HG03025 (cell line): ENCODE data around the gene CROCC2.

Experiments used
- ATAC-seq: cut with Tn5 transposase; IDR thresholded peaks from one replicate; pipeline ENCODE4 v1.9.1; 2021; ENCODE audit warnings: mild to moderate bottlenecking, moderate library complexity; ENCODE audit not compliant: unreplicated experiment, low FRiP score

Gene CROCC2

GRCh38 chr2:240995041-240996021 is 89.2 kb downstream of the CROCC2 start:
- ATAC-seq: no peak

DNA sequence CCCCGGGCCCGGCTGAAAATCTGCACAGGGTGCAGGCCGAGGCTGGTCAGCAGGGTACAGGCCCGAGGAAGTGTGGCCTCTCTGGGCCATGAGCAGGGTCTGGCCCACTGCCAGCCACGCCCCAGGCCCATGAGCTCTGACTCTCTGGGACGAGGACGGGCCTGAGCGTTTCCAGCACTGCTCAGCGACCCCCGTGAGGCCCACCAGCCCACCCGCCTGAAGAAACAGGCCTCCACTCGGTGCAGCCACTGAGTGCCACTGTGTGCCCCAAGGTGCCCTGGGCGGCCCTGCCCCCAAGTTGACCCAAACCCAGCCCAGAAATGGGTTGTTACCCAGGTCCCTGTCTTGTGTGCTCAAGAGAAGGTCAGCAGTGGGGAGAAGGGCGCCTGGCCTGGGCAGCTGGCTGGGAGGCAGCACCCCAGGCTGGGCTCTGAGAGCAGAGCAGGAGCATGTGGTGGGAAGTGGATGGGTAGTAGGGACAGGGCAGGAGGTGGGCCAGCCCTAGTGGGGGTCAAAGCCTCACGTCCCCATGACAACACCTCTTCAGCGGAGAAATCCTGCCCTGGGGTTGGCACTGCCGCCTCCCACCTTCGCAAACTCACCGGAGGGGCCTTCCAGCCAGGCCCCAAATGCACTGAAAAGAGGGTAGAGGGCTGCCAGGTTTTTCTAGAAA is 90.2 kb downstream of the CROCC2 start:
- ATAC-seq: no peak

DNA sequence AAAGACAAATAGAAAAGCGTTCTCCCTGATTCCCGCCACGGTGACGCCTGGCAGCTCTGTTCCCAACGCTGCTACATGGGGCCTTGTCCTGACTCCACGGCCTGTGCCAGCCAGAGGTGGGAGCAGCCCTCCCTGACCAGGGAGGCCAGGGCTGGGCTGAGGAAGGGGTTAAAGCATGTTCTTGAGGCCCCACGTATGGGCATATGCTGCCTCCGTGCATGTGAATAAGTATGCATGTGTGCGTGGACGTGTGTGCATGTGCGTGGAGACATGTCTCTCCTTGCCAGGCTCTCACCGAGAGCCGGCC is 90.7 kb downstream of the CROCC2 start:
- no peak for ATAC-seq

DNA sequence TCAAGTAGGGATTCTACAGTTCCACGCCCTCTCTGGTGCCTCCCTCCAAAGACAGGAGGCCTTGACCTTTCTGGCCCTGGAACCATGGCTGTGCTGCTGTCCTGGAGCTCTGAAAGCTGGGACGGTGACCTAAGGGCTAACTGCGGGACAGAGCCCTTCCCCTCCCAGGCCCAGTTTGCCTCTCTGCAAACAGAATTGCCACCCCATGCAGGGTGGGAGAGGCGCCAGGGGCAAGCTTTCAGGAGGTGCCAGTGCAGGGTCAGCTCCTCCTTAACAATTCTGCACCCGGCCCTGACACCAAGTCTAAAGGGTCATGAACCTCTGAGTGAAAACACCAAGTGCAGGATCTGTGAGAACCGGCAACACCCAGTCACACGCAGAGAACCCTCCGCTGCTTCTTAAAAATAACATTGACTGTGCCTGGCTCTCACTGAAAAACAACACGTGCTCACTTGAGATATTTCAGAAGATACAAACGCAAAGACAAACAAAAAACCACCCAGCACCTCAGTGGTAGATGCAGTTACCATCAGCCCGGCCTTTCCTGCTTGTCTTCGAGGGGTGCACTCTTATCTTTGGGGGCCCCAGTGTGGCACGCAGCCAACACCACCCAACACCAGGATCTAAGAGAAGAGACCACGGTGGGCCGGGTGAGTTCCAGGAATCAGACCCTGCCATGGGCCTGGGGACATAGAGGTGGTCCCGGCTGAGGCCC is 91.2 kb downstream of the CROCC2 start:
- ATAC-seq: no peak

- ATAC-seq: no peak
Observed at GRCh38 chr2:240997856-240998705, 91.9 kb downstream of the CROCC2 start, which contains the start of gene SNED1. Gene SNED1 (plus strand): TSS chr2:240998618. CDS start chr2:240998838, 220 bp downstream.

GRCh38 chr2:240998706-240998994 is 92.5 kb downstream of the CROCC2 start:
- ATAC-seq: no peak

- no peak for ATAC-seq
Observed at GRCh38 chr2:240998995-240999791, 93.1 kb downstream of the CROCC2 start.

DNA sequence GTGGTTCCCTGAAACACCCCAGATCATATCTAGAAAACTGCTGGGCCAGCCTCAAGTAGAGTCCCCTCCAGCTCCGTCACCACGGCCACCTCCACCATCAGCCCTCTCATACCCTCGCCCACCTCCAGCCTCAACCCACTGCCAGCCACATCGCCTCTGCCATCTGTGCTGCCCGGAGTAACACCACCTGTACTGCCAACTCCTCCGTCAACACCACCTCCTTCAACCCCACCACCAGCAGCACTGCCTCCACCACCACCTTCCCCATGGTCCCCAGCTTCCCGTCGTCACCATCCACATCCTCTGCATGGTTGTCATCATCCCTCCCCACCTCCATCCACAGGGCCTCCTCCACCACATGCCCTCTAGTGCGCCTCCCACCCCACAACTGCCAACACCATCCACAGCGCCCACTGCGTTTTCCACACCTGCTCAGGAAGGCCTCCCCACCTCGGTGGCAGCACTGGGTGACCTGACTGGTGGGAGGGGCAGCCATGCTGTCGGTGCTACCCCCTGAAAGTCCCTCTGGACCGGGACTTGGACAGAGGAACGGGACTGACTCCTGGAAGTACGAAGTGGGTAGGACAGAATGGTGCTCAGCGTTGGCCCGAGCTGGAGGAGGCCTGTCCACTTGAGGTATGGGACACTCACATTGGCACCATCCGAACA is 93.9 kb downstream of the CROCC2 start:
- ATAC-seq: no peak

DNA sequence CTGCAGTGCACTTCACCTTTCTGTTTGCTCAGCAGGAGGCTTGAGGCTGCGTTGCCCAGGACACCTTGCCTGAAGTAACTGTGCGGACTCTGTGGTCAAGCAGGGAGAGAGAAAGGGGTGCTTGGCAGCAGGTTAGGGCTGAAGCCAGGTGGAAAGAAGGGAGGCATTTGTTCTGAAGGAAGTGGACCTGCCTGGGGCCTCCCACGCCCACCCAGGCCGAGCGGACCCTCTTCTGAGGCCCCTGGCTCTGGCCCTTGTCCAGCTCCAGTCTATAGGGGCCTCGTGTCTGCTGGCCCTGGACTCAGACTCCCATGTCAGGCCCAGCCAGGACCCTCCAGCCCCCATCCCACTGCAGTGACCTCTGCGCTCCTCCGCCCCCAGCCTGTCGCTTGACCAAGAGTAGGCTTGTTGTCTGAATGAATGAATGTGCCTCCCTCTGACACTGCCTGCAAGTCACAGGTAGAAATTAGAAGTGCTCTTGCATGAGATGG is 94.7 kb downstream of the CROCC2 start:
- ATAC-seq: no peak

GRCh38 chr2:241001413-241002274 is 95.5 kb downstream of the CROCC2 start:
- ATAC-seq: no peak

GRCh38 chr2:241002275-241003046 is 96.3 kb downstream of the CROCC2 start:
- ATAC-seq: no peak

- no peak for ATAC-seq
Observed at GRCh38 chr2:241003047-241003360, 96.9 kb downstream of the CROCC2 start.

DNA sequence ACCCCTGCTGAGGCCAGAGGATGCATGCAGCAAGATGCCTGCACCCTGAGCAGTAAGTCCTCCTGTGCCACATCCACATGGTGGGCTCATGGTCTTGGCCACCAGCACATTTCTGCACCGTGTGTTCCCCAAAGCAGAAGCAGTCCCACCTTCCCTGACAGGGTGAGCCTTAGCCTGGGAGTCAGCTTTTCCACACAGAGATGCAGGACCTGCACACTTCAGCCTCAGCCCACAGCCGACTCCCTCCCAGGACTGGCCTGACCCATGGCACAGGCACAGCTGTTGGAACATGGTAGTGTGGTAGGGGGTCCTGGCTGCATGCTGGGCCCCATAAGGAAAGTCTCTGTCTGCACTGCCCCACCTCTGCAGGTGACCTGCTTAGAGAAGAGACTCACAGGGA is 97.2 kb downstream of the CROCC2 start:
- no peak for ATAC-seq

GRCh38 chr2:241003830-241004564 is 97.9 kb downstream of the CROCC2 start:
- no peak for ATAC-seq

- ATAC-seq: no peak
Observed at GRCh38 chr2:241005569-241005968, 99.4 kb downstream of the CROCC2 start.

DNA sequence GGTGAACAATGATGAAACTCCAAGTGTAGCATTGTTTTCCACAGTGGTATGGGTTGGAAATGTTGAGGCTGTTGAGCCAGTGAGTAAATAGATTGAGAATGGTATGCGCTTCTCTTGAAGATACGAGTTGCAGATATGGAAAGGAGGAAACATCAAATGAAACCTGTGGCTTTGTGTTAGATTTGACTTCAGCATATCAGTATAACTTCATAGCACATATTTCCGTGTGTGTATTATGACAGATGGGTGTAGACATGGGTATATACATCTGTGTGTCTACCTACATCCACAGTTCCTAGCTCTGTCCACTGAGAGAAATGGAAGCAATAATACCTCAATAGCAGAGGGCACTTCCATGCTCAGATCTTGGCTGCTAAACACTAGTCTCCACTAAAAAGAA is 100.3 kb downstream of the CROCC2 start:
- ATAC-seq: no peak

DNA sequence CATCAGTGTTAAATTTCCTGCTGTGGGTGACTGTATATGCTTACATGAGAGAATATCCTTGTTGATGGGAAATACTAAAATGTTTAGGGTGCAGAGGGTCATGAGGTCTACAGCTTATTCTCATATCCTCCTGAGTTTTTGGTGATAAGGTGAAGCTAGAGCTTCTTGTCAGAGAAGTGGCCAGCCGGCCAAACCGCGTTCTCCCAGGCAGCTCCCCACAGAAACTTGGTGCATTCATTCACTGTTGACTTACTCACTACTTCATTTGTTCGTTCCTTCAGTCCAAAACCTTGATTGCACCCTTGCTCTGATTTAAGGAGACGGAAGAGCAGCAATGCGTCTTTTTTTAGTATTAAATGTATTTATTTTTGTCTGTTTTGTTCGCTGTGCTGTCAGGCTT is 101.0 kb downstream of the CROCC2 start:
- ATAC-seq: no peak
